NOMO-1 (cell line): ENCODE data around the gene IQSEC1.

Experiments used
- DNase-seq, 2 experiments: peaks; one replicate each; lab custom pipeline; 2025; ENCODE audit not compliant: unreplicated experiment in 2 of 2; lab: John Stamatoyannopoulos, UW

The IQSEC1 gene

DNA sequence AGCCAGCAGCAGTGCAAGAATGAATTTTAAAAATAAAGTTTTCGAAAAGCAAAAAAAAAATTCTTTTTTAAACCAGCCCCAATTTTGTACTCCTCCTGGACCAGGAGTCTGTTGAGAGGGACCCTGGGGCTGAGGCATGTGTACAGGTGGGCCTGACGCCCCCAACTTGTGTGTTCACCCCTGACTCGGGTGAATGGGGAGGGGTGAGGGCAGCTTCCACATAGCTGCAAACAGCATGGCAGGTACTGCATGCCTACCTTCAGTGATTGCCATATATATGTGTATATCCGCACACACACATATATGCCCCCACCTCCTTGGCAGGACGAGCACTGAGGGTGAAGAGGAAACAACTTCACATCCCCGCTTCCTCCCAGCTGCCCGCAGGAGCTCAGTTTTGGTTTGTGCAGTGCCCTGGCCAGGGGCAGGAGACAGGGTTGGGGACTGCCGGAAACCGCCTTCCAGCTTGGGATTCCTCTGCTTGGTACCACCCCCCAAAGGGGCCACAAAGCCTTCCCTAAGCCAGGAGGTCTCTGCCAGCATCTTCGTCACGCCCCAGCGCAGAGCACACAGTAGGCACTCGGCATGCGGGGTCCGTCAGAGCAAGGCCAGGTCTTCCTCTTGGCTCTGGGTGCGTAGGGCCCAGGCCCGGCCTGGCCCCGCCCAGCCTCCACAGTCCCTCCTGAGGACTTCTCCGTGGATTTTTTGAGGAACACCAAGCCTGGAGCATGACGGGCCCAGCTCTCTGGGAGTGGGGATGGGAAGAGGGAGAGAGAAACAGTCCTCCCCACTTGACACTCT is 170.0 kb downstream of the IQSEC1 start:
- no peak for DNase-seq

DNA sequence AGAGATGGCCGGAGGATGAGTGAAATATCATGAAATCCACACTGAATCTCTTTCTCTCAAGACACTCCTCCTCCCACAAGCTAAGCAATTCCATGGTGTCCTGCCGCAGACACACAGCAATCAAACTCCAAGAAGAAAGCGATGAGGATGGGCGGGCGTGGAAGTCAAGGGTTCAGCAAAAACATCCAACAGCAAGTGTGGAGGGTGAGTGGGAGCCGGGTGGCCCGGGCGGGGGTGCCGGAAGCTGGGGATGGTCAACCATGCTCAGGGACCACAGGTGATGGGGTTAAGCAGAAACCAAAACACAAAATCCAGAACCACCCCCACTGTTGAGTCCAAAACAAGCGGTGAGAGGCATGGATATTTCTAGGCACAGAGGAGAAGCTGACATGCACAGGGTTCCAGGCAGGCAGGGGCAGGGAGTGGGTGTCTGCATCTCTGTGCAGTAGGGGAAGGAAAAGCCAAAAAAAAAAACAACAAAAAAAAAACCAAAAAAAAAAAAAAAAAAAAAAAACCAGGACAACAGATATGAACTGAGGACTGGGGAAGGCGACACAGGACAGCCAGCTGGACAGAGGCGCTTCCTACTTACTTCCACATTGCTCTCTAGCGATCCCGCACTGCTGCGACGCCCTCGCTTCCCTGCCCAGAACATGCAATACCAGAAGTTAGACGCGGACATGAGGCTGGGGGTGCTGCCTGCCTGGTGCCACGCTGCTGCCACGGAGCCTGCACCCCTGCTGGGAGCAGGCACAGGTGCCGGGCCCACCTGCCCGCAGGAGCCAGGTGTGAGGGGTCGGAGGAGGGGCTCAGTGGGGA is 170.8 kb downstream of the IQSEC1 start:
- no peak for DNase-seq

- DNase-seq = no peak
Measured at GRCh38 chr3:12901623-12902045, 171.6 kb downstream of the IQSEC1 start.

DNA sequence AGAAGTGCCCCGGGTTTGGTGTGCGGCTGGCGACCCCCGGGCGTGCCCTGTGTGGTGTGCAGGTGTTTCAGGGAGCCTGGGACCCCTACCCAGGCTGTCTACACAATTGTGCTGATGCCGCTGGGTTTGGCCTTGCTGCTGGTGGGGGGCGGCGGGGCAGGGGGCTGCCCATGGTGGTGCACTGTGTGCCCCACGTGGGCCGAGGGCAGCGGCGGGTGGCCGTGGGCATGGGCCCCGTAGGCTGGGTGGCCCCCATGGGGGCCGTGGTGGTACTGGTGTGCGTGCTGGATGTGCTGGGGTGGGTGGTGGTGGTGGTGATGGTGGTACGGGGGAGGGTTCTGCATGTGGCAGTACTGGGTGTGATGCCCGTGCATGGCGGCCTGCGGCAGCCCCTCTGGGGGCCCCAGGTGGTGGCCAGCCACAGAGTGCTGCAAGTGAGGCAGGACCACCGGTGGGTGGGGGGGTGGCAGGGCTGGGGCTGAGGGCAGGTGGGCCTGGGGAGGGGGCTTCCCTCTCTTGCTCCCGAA is 172.3 kb downstream of the IQSEC1 start:
- no peak for DNase-seq

DNA sequence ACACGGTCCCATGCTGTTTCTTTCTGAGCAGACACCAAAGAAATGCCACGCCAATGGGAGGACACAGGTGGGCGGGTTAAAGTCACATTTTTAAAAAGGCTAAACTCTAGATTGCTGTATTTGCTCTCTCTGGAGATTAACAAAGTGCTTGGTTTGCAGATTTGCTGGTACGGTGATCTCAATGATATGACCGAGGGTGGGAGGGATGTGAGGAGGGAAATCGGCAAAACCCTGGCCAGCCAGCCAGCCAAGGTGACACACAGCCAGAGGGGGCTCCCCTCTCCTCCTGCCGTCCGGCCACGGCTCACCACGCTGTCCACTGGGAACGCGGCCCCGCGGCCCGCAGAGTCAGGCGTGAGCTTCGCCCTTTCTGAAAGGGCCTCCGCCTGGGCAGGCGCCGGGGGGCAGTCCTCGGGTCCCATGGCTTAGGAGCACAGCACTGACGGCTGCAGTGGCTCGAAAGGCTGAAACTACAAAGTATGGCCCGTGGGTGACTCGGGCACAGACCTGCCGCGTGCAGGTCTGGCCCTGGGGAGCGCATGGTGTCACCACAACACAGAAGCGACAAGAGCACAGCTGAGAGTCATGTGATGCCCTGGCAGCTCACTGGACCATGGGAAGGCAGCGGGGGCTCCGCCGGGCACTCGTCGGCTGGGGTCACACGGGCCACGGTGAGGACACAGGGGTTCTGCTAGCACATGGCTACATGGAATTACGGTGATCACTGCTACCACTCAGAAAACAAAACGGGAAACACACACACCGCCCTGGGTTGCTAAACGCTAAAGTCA is 174.1 kb downstream of the IQSEC1 start:
- DNase-seq = no peak

DNA sequence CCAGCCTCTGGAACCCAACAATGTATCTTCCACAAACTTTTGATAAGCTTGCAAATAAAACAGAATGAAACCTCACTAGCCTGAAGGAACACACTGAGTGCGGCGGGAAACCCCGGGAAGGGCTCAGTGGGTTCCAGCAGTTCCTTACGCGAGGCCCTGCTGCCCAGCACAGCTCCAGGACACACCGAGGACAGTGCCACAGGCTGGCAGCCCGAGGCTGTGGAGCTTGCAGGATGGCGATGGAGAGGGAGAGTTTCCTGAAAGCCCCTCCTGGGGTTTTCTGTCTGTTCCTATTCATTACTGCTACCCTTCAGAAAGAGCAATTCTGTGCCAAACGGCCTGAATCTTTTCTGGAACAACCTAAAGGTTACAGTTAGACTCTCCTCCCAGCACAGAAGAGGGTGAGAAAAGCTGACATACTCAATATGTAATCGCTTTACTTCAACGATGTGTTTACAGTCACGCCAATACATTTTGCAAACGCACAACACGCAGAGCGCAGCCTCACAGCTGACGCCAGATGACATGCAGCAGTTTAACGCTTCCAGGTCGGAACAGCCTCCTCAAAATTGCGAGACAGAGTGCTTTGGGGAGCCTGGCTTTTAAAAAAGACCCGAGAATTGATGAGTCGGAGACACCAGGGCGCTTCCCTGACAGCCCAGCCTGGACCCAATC is 174.8 kb downstream of the IQSEC1 start:
- DNase-seq = no peak

GRCh38 chr3:12897381-12898289 is 175.6 kb downstream of the IQSEC1 start:
- no peak for DNase-seq

- peak; percentile 46 to 65 for DNase-seq
Measured at GRCh38 chr3:12896063-12896985, 176.9 kb downstream of the IQSEC1 start.

- DNase-seq = no peak
Measured at GRCh38 chr3:12895391-12896062, 177.7 kb downstream of the IQSEC1 start.

- DNase-seq = no peak
Measured at GRCh38 chr3:12894629-12895028, 178.6 kb downstream of the IQSEC1 start.

GRCh38 chr3:12893852-12894251 is 179.4 kb downstream of the IQSEC1 start:
- no peak for DNase-seq

DNA sequence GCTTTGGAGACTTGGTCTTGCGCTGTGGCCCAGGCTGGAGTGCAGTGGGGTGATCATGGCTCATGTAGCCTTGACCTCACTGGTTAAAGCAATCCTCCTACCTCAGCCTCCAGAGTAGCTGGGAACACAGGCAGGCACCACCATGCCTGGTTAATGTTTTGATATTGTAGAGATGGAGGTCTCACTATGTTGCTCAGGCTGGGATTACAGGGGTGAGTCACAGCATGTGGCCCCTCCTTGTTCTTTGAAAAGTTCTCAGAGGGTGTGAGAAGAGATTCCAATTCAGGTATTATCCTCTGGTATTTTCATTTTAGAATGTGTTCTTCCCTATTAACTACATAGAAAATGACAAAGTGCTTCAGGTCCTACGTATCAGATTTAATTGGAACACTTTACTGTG is 180.0 kb downstream of the IQSEC1 start:
- no peak for DNase-seq

GRCh38 chr3:12892840-12893189 is 180.4 kb downstream of the IQSEC1 start:
- DNase-seq = no peak

DNA sequence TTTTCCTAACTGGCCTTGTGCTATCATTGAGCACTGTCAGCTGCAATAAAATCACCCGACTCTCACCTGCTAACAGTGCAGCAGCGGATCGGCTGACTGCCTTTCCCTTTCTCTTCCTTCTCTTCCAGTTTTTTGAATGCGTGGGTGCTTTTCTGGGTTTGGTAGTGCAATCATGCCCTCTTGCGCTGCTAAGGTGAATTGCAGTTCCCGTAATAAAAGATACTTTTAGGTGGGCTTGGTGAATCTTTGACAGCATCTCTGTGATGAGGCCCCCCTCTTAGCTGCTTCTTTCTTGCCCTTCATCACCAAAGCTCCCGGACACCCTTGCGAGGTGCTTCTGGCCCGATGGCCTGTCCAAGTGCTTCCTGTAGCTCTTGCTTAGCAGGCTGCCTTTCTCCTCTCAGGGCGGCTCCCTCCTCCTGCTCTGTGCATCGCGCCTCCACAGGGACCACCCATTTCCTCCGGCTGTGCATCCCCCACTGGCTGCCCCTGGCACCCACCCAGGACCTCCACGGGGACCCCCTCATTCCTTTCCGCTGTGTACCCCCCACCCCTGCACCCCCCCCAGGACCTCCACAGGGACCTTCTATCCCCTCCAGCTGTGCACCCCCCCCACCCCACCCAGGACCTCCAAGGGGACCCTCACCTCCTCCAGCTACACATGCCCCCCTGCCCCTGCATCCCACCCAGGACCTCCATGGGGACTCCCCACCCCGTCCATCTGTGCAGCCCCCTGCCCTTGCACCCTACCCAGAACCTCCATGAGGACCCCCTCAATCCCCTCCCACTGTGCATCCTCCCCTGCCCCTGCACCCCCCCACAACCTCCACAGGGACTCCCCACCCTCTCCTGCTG is 181.0 kb downstream of the IQSEC1 start:
- peak; percentile 40 to 50 for DNase-seq

GRCh38 chr3:12891391-12891984 is 181.7 kb downstream of the IQSEC1 start:
- DNase-seq = no peak

DNA sequence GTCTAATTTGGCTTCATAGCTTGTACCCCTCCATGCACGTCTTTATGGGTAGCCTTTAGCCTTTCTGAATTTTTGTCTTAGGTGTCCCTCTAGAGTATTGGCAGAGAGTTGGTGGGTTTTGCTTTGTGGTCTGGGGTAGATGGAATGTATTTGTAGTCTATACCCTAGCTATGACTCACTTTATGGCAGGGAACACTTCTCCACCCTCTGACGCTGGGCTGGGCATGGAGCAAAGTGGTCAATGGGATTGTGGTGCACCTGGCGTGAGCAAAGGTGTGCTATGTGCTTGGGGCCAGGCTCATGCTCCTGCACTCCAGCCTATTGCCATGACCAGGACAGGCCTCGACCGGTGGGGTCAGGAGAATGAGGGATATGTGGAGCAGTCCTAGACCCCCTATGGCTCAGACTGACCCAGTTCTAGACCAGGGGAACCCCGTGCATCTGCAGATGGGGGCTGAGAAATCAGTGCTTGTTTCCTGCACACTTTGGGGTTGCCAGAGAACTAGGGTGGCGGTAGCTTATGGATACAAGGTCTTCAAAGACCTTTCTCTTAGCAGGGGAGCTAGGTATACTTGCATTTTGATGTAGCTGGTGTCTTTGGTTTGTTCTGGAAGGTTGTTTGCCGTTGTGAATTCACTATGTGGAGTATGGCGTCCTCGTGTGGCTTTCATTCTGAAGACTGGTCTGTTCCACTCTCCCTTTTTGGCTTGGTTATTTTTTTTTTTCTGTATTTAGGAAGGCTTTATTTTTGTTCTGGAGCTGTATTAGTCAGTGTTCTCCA is 182.4 kb downstream of the IQSEC1 start:
- no peak for DNase-seq
